GM21825 (cell line): Measurements from ENCODE around the gene PRR16.
"Not testable (repeated sequence)": the region's sequence is repeated elsewhere in the genome, so short reads cannot be mapped to it uniquely, and the experiment has no call there.

ENCODE experiments used
- ATAC-seq: cut with Tn5 transposase; IDR thresholded peaks from one replicate; pipeline ENCODE4 v1.9.1; 2021; ENCODE audit warnings: mild to moderate bottlenecking, moderate library complexity; ENCODE audit not compliant: unreplicated experiment

Gene PRR16

GRCh38 chr5:120631611-120632010 is 167.5 kb downstream of the PRR16 start:
- no peak for ATAC-seq

GRCh38 chr5:120632430-120632829 is 168.3 kb downstream of the PRR16 start:
- no peak for ATAC-seq

- no peak for ATAC-seq
Measured at GRCh38 chr5:120638449-120638848, 174.3 kb downstream of the PRR16 start.

- ATAC-seq = no peak
Measured at GRCh38 chr5:120640778-120641177, 176.7 kb downstream of the PRR16 start.

GRCh38 chr5:120644516-120644915 is 180.4 kb downstream of the PRR16 start:
- ATAC-seq = no peak

GRCh38 chr5:120655828-120656435 is 191.8 kb downstream of the PRR16 start:
- ATAC-seq = peak; percentile 69

GRCh38 chr5:120657104-120657503 is 193.0 kb downstream of the PRR16 start:
- ATAC-seq = no peak

- no peak for ATAC-seq
Measured at GRCh38 chr5:120677481-120677880, 213.4 kb downstream of the PRR16 start.

GRCh38 chr5:120678279-120678678 is 214.2 kb downstream of the PRR16 start:
- no peak for ATAC-seq

- no peak for ATAC-seq
Measured at GRCh38 chr5:120682851-120683250, 218.8 kb downstream of the PRR16 start.

GRCh38 chr5:120683580-120683979 is 219.5 kb downstream of the PRR16 start:
- ATAC-seq = no peak

GRCh38 chr5:120684213-120684612 is 220.1 kb downstream of the PRR16 start:
- ATAC-seq = no peak

GRCh38 chr5:120684749-120685415 is 220.8 kb downstream of the PRR16 start:
- ATAC-seq = no peak

- no peak for ATAC-seq
Measured at GRCh38 chr5:120690621-120691407, 226.7 kb downstream of the PRR16 start.

- ATAC-seq = no peak
Measured at GRCh38 chr5:120692325-120692724, 228.2 kb downstream of the PRR16 start.

- no peak for ATAC-seq
Measured at GRCh38 chr5:120695368-120695880, 231.3 kb downstream of the PRR16 start.

- no peak for ATAC-seq
Measured at GRCh38 chr5:120697147-120697546, 233.0 kb downstream of the PRR16 start.

GRCh38 chr5:120697670-120698327 is 233.7 kb downstream of the PRR16 start:
- ATAC-seq = not testable (repeated sequence)

- ATAC-seq = not testable (repeated sequence)
Measured at GRCh38 chr5:120700653-120701052, 236.6 kb downstream of the PRR16 start.

- not testable (repeated sequence) for ATAC-seq
Measured at GRCh38 chr5:120702817-120703538, 238.9 kb downstream of the PRR16 start.
